HepG2 (cell line): ENCODE data around the gene C2CD2. TPM values are rescaled to one million over a fixed set of nuclear protein-coding genes. Genes with fewer than 3 reads are reported as not detected.

Experiments
- ATAC-seq: fragments of 200-7000 bp; cut with Tn5 transposase; 3 replicates; pipeline ENCODE4 v1.9.1; 2020; ENCODE audit warnings: mild to moderate bottlenecking, moderate library complexity
- BruUV-seq: library from RNA; stranded (reverse); fragments of 400-500 nt; replicated peaks from 2 replicates; lab custom pipeline; 2021; lab: Mats Ljungman, UMichigan
- CTCF ChIA-PET: fragments of 300-600 bp; formaldehyde crosslinking; extraction: SDS; loops from one replicate; lab custom pipeline; 2021; ENCODE audit warnings: low total read pairs, inconsistent platforms, low intra/inter-chr PET ratio; lab: Yijun Ruan, JAX
- POLR2A ChIA-PET: fragments of 350-600 bp; sonication (Branson Sonifier 250); formaldehyde crosslinking; loops from one replicate; lab custom pipeline; 2020; ENCODE audit warnings: antibody characterized with exemption, inconsistent platforms; lab: Yijun Ruan, JAX
- DNase-seq: peaks from one replicate; pipeline ENCODE4 v3.0.0-alpha.2; 2015; ENCODE audit warnings: low spot score
- FAIRE-seq: peaks from 3 replicates; lab custom pipeline; 2011; peaks lifted over from hg19 to GRCh38; lab: Jason Lieb, UNC
- H2AFZ ChIP-seq: one replicate; pipeline ENCODE4 v1.6.1; 2011; ENCODE audit warnings: low read length, inconsistent platforms
- H3K27ac ChIP-seq: fragments of 300-600 bp; 3 replicates; pipeline ENCODE4 v1.8.0; 2011; ENCODE audit warnings: mixed run types, mild to moderate bottlenecking, mixed read lengths, low read length, inconsistent platforms; ENCODE audit not compliant: insufficient read depth; ENCODE audit errors: extremely low read length
- H3K27me3 ChIP-seq, 2 experiments: fragments of 200-600 bp in 1 of 2; 2 replicates in 1 of 2; 3 replicates in 1 of 2; pipeline versions ENCODE4 v1.6.0 to v1.8.0; 2011; ENCODE audit warnings: low read length in 2 of 2, mild to moderate bottlenecking in 2 of 2, moderate library complexity in 2 of 2, inconsistent platforms in 1 of 2; ENCODE audit not compliant: insufficient read depth in 2 of 2, control insufficient read depth in 1 of 2
- H3K36me3 ChIP-seq, 2 experiments: fragments of 200-600 bp in 1 of 2; replicated peaks in 1 of 2; 2 replicates in 1 of 2; 3 replicates in 1 of 2; pipeline versions ENCODE4 v1.5.1 to v1.8.0; 2011; ENCODE audit warnings: low read length in 2 of 2, inconsistent platforms in 1 of 2; ENCODE audit not compliant: insufficient read depth in 2 of 2, control insufficient read depth in 1 of 2
- H3K4me1 ChIP-seq: 2 replicates; pipeline ENCODE4 v1.5.1; 2012; ENCODE audit warnings: low read length, inconsistent platforms; ENCODE audit not compliant: insufficient read depth
- H3K4me2 ChIP-seq: 2 replicates; pipeline ENCODE4 v1.6.0; 2011; ENCODE audit warnings: low read depth, low read length, inconsistent platforms
- H3K4me3 ChIP-seq, 3 experiments: fragments of 200-600 bp in 1 of 3; sonication (generic), shearing (Covaris generic) in 1 of 3; replicated peaks in 1 of 3; 2 replicates each; pipeline ENCODE4 v1.5.1; 2011 to 2016; ENCODE audit warnings: low read length in 3 of 3, inconsistent platforms in 2 of 3, low read depth in 2 of 3, mild to moderate bottlenecking in 2 of 3, control low read depth in 1 of 3, mixed read lengths in 1 of 3; ENCODE audit not compliant: insufficient read depth in 1 of 3
- H3K79me2 ChIP-seq: one replicate; pipeline ENCODE4 v1.6.1; 2011; ENCODE audit warnings: low read length, inconsistent platforms; ENCODE audit not compliant: insufficient read depth
- H3K9ac ChIP-seq: 2 replicates; pipeline ENCODE4 v1.6.0; 2011; ENCODE audit warnings: mild to moderate bottlenecking, low read depth, low read length, inconsistent platforms; ENCODE audit not compliant: insufficient read depth
- H3K9me3 ChIP-seq: 2 replicates; pipeline ENCODE4 v1.5.1; 2012; ENCODE audit warnings: mild to moderate bottlenecking, low read length
- H4K20me1 ChIP-seq: 2 replicates; pipeline ENCODE4 v1.6.0; 2011; ENCODE audit warnings: inconsistent platforms, mild to moderate bottlenecking, low read length, moderate library complexity; ENCODE audit not compliant: insufficient read depth
- CHCHD3 ChIP-seq: sonication (generic); formaldehyde crosslinking; IDR thresholded peaks from 2 replicates; pipeline ENCODE4 v1.8.0; 2022; ENCODE audit warnings: mild to moderate bottlenecking, missing genetic modification reagents, moderate library complexity
- GATA4 ChIP-seq: sonication (generic); IDR thresholded peaks from 2 replicates; pipeline ENCODE4 v1.6.1; 2016; ENCODE audit warnings: antibody characterized with exemption, low read depth, borderline replicate concordance
- HES4 ChIP-seq: sonication (generic); formaldehyde crosslinking; IDR thresholded peaks from 2 replicates; pipeline ENCODE4 v1.9.0; 2021; ENCODE audit warnings: mild to moderate bottlenecking, missing genetic modification reagents, borderline replicate concordance
- KMT2A ChIP-seq: sonication (generic); formaldehyde crosslinking; IDR thresholded peaks from 2 replicates; pipeline ENCODE4 v1.4.0; 2020; ENCODE audit warnings: missing genetic modification reagents
- MED13 ChIP-seq: sonication (generic); formaldehyde crosslinking; IDR thresholded peaks from 2 replicates; pipeline ENCODE4 v1.5.0; 2020; ENCODE audit warnings: missing genetic modification reagents
- NFIB ChIP-seq: sonication (generic); formaldehyde crosslinking; IDR thresholded peaks from 2 replicates; pipeline ENCODE4 v1.9.0; 2021; ENCODE audit warnings: missing genetic modification reagents, mild to moderate bottlenecking, borderline replicate concordance
- PPARG ChIP-seq: conservative IDR thresholded peaks from 2 replicates; pipeline ENCODE4 v1.6.1; 2016; ENCODE audit warnings: missing biosample characterization, missing genetic modification reagents
- ZNF460 ChIP-seq: sonication (generic); formaldehyde crosslinking; IDR thresholded peaks from 2 replicates; pipeline ENCODE4 v1.5.1; 2020; ENCODE audit warnings: missing genetic modification reagents, mild to moderate bottlenecking, borderline replicate concordance
- ZNF776 ChIP-seq: sonication (generic); formaldehyde crosslinking; IDR thresholded peaks from 2 replicates; pipeline ENCODE4 v1.4.0; 2020; ENCODE audit warnings: mild to moderate bottlenecking, missing genetic modification reagents
- WGBS: methylation state at CpG from one replicate; pipeline ENCODE4 v1.1.6; 2017; ENCODE audit warnings: low lambda C conversion rate; 5-methylcytosine and 5-hydroxymethylcytosine counted together
- in situ Hi-C: cut with HindIII; loops from 2 replicates; pipeline ENCODE4 v1.10.0; 2017; ENCODE audit warnings: low pct_unique_long_range_greater_than_20kb; ENCODE audit not compliant: extremely low pct_ligation_motif_present
- intact Hi-C: fragments of 100-400 bp; cut with micrococcal nuclease; formaldehyde crosslinking; loops from one replicate; pipeline ENCODE4 v1.10.0; 2022; ENCODE audit not compliant: unreplicated experiment
- polyA plus RNA-seq, 8 experiments: library from polyadenylated mRNA; depleted of rRNA in 3 of 8; stranded (reverse) in 7 of 8; unstranded in 1 of 8; fragments of >200 nt; fragmentation: Illumina TruSeq in 4 of 8; extraction: Trizol in 4 of 8; gene quantifications; 2 replicates each; pipeline versions ENCODE4 v1.2.1 to v1.2.3, GENCODE V29; 2011 to 2016; ENCODE audit warnings: low read depth in 4 of 8, missing spikeins in 1 of 8, mixed read lengths in 1 of 8; ENCODE audit not compliant: insufficient read depth in 1 of 8
- total RNA-seq, 5 experiments: library from RNA; depleted of rRNA; stranded (reverse); fragments of >200 nt; fragmentation: Illumina TruSeq; extraction: Trizol; gene quantifications; 2 replicates each; pipeline ENCODE4 v1.2.3, GENCODE V29; 2016; ENCODE audit warnings: low read depth in 1 of 5
- TF ChIP-seq, protein P1 (sequence below): sonication (generic); formaldehyde crosslinking; IDR thresholded peaks from 2 replicates; pipeline ENCODE4 v1.8.0; 2022; ENCODE audit warnings: mild to moderate bottlenecking, missing genetic modification reagents, moderate library complexity

Gene C2CD2
- total and polyA plus RNA-seq, 2 of the 13 experiments (the other 11 are each of a cell fraction or from before 2014, with no cell fraction given): 12.5 to 19.7 TPM

DNA sequence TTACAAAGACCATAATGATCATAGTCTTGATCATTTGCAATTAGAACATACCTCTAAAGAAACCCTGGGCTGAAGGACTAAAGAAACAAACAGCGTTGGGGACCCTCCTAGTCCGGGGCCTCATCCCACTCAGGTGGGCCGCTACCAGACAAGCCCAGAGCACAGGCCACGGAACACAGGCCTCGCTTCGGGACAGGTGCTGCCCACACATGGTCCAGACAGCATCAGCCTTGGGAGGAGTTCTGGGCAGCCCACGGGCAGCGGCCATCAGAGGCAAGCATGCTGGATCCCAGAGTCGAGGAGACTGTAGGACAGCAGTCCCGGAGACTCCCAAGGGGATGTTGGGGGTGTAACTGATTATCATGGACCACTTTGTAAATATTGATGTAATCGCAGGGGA, 4.9 kb downstream of the C2CD2 start:
- BruUV-seq: no TSS peak
- Histone ChIP-seq H3K27me3 (no peaks in the 10 kb centered on the region), H3K9ac (no peak overlapping the region), H3K9me3 (no peaks in the 10 kb centered on the region), H3K79me2 (peaks cover 49% of the 10 kb centered on the region), H3K36me3 (0 out of 5 replicates have a peak, but pooled peaks cover 0 to 3% of the 10 kb centered on the region in 2 experiments), H4K20me1 (no peaks in the 10 kb centered on the region), H3K4me1 (peaks cover 59% of the 10 kb centered on the region), H3K4me3 (no peak overlapping the region), H3K27ac (no peak overlapping the region), H2AFZ (no peak overlapping the region), H3K4me2 (no peak overlapping the region)
- TF ChIP-seq MED13 (CRISPR knock-in tag) (no peak), NFIB (CRISPR knock-in tag) (no peak), ZNF460 (CRISPR knock-in tag) (no peak), ZNF776 (CRISPR knock-in tag) (no peak), HES4 (CRISPR knock-in tag) (no peak), PPARG (CRISPR knock-in tag) (no peak), KMT2A (no peak), GATA4 (no peak), CHCHD3 (CRISPR knock-in tag) (no peak)
- TF ChIP-seq, protein P1, sequence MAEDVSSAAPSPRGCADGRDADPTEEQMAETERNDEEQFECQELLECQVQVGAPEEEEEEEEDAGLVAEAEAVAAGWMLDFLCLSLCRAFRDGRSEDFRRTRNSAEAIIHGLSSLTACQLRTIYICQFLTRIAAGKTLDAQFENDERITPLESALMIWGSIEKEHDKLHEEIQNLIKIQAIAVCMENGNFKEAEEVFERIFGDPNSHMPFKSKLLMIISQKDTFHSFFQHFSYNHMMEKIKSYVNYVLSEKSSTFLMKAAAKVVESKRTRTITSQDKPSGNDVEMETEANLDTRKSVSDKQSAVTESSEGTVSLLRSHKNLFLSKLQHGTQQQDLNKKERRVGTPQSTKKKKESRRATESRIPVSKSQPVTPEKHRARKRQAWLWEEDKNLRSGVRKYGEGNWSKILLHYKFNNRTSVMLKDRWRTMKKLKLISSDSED (CRISPR knock-in tag): no peak
- ChIA-PET CTCF (no interaction called here), POLR2A (interaction anchor here (1.4 kb wide), 1 partner anchor 23 kb away, joined by 6 read pairs; no protein-coding TSS in a partner anchor)
- DNase-seq (no peak), FAIRE-seq (no peak), ATAC-seq (no peak)
- in situ Hi-C loops (no loop called here), intact Hi-C loops (no loop called here)
- WGBS: 99% methylated on average over 9 of the region's 11 CpGs
